Hepatocyte (in vitro differentiated cells): Measurements from ENCODE around the gene CHST8.
"Not testable (repeated sequence)": the region's sequence is repeated elsewhere in the genome, so short reads cannot be mapped to it uniquely, and the experiment has no call there.

ENCODE experiments used
- CTCF ChIP-seq: fragments of 200-600 bp; sonication (generic); IDR thresholded peaks from 2 replicates; pipeline ENCODE4 v1.5.1; 2016; ENCODE audit warnings: antibody characterized with exemption, mild to moderate bottlenecking; ENCODE audit not compliant: poor library complexity
- EZH2 ChIP-seq: fragments of 200-600 bp; sonication (generic); IDR thresholded peaks from 2 replicates; pipeline ENCODE4 v1.6.1; 2016; ENCODE audit warnings: antibody characterized with exemption, mild to moderate bottlenecking, borderline replicate concordance
- EZH2phosphoT487 ChIP-seq: fragments of 200-600 bp; sonication (generic); IDR thresholded peaks from one replicate; pipeline ENCODE4 v1.6.1; 2018; ENCODE audit warnings: antibody characterized with exemption, mild to moderate bottlenecking, low read depth, moderate library complexity; ENCODE audit not compliant: unreplicated experiment, severe bottlenecking

DNA sequence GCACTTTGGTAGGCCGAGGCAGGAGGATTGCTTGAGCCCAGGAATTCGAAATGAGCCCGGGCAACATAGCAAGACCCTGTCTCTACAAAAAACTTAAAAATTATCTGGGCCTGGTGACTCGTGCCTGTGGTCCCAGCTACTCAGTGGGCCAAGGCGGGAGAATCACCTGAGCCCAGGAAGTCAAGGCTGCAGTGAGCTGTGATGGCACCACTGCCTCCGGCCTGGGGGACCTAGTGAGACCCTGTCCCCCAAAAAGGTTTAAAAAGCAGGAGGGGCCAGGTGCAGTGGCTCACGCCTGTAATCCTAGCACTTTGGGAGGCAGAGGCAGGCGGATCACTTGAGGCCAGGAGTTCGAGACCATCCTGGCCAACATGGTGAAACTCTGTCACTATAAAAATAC is 41.6 kb downstream of the CHST8 start:
- not testable (repeated sequence) for TF ChIP-seq CTCF, EZH2phosphoT487, EZH2
